Measurements from ENCODE around the gene BNC2.
A peak's percentile ranks its signal among the peaks of the same experiment; 100 is the strongest.

The BNC2 gene

DNA sequence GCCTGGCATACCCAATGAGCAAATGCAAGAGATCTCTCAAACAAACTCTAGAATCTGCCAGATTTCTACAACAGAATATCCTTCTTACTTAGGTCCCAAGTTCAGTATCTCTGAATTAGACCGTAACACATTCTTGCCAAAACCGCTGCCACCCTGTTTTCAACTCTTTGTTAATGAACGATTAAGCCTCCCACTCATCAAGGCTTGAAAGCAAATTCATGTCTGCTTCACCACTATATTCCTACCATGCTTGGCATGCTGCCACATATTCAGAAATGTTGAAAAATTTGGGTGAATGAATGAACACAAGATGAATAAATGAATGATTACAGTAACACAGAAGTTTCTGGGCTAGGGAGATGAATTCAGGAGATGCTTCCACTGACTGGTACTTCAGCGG lies 119.9 kb downstream of the BNC2 start:
- no peak for DNase-seq

DNA sequence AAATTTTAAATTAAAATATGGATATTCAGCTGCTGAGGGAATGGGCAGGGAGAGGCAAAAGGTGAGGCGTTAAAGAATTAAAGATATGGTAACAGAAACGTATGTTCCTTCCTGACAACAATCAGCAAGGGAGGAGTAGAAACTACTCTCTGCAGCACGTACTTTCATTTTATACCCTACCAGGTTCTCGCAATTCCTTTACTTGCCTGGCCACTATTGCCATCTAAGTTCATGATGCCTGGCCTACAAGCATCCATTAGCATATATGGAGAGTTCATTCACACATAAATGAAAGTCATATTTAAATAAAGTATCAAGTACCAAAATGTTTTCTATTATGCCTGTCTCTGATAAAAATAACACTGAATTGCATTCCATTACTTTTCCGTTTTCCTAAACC lies 125.1 kb downstream of the BNC2 start:
- no peak for DNase-seq

GRCh38 chr9:16744394-16744793 lies 126.1 kb downstream of the BNC2 start:
- no peak for DNase-seq

DNA sequence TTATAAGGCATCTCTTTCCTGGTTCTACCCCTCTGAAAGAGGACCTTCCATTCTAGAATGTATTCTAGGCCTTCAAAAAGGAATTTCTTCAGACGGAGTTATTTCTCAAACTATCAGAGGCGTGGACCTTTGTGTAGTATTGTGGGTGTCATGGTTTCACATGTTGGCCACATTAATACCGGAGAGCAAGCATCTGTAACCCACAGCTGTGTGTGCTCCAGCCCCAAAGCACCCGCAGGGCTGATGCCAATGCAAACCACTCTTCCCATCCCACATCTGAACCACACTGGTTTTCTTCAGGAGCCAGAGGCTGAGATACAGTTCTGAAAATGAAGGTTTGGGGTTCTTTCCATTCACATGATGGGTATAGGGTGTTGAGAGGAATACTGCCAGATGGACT lies 127.1 kb downstream of the BNC2 start:
- DNase-seq = no peak

GRCh38 chr9:16735001-16735400 lies 135.5 kb downstream of the BNC2 start:
- no peak for DNase-seq

- no peak for DNase-seq
These were observed 137.9 kb downstream of the BNC2 start for GRCh38 chr9:16732546-16732945.

- no peak for DNase-seq
These were observed 140.3 kb downstream of the BNC2 start for GRCh38 chr9:16730162-16730561.

GRCh38 chr9:16729651-16730050 lies 140.8 kb downstream of the BNC2 start:
- DNase-seq = no peak

- DNase-seq = no peak
These were observed 142.3 kb downstream of the BNC2 start for GRCh38 chr9:16728137-16728508.

GRCh38 chr9:16727452-16728136 lies 142.9 kb downstream of the BNC2 start:
- no peak for DNase-seq

GRCh38 chr9:16726718-16727451 lies 143.6 kb downstream of the BNC2 start:
- peak; percentile 35 for DNase-seq

- no peak for DNase-seq
These were observed 144.4 kb downstream of the BNC2 start for GRCh38 chr9:16726029-16726428.

- no peak for DNase-seq
These were observed 145.4 kb downstream of the BNC2 start for GRCh38 chr9:16725066-16725465.

DNA sequence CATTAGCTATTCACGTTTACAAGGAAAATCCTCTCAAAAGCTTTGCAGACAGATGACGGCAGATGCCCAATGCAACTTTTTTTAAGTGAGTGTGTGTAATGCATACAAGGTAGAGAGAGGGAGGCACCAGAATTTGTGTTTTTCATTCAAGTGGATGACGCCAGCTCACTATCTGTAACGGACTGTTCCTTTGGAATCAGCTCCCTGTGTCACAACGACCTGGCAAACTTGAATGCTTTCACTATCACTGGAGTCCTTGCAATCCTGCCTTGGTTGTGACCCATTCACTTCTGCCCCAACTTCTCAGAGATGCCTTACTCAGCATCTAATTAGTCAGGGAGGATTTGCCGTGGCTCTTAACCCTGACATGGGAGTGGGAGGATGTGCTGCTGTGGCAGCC lies 148.5 kb downstream of the BNC2 start:
- no peak for DNase-seq

GRCh38 chr9:16720386-16720785 lies 150.1 kb downstream of the BNC2 start:
- no peak for DNase-seq

DNA sequence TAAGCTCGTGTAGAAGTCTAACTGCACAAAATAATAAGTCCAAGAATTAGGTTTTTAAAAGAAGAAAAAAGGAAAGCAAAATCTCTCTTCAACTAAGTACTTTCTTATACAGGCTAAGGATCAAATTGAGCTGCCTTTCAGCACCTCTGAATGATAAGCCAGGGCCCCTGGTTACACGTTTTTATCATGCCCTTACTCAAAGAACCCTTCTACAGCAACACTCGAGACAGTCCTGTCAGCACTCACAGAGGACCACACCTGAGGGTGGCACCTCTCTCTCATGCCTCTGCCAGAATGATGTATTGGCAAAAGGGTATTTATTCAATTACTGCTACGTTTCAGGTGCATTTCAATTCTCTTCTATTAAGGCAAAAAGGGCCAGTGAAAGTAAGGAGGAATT lies 150.5 kb downstream of the BNC2 start:
- DNase-seq = no peak

GRCh38 chr9:16718952-16719351 lies 151.5 kb downstream of the BNC2 start:
- DNase-seq = no peak

- no peak for DNase-seq
These were observed 152.2 kb downstream of the BNC2 start for GRCh38 chr9:16718296-16718695.

GRCh38 chr9:16716601-16717000 lies 153.9 kb downstream of the BNC2 start:
- no peak for DNase-seq

DNA sequence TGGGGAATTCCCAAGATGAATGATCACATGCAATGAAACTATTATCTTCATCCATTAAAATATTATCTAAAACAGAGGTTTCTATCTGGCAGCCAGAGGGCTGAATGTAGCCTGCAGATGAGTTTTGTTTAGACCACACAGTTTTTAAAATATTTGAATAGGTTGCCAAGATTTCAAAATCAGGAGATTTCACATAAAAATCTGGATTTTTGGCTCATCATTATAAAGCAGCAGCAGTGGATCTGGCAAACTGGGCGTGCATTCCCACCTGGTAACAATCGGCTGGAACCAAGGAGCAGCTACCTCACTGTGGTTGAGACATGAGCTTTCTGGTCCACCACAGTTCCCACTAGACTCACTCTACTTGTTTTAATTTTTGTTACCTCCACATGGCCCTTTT lies 155.1 kb downstream of the BNC2 start:
- no peak for DNase-seq

- DNase-seq = no peak
These were observed 157.7 kb downstream of the BNC2 start for GRCh38 chr9:16712787-16713186.

DNA sequence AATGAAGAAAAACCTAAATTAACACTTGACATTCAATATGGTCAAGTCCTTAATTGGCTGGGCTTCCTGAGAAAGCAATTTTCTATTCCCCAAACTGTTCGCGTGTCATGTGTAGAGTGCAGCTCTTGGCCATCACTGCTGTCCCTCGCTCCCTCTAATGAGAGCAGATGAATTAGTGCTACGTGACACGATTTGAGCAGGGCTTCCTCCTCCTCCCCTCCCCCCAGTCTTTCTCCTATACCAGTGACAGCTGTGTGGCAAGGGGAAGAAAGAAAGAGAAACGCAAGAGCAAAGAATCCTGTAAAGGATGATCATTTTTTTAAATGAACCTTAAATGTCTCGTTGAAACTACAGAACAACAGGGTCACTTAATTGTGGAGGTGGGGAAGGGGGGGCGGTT lies 159.6 kb downstream of the BNC2 start:
- no peak for DNase-seq

- no peak for DNase-seq
These were observed 160.5 kb downstream of the BNC2 start for GRCh38 chr9:16709924-16710323.

DNA sequence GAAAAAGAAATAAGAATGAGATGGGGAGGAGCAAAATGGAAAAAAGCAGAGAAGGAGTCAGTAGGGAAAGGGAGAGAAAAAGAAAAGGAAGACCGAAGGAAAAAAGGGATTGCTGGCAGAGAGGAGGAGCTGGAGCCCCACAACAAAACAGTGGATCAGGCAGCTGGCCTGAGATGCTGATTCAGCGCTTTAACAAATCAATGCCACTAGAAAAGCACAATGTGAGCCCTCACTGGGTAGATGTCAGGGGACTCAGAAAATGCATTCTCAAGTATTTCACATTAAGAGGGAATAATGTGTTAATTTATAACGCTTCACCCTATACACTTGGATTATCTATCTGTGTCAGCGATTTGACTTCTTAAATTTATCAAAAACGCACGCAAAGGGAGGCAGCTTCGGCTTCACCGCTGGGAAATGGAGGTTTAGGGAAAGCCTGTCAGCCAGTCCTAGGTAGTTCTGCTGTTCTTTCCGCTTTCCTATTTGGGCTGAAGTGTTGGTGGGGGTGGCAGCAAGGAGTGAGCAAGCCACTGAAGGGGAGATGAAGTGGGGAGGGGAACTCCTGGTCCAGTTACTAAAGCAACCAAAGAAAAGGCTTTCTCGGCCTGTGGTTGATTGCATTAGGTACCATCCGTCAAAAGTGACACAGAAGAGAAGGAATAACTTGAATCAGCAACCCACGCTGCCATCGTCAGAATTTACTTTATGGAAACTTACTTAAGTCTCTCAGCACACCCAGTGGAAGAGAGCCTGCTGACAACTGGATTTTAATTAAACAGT lies 161.6 kb downstream of the BNC2 start:
- no peak for DNase-seq

Data from midbrain (tissue), 1 donor.